A549 (cell line): ENCODE measurements around the gene CMYA5. TPM values are rescaled to one million over a fixed set of nuclear protein-coding genes. Genes with fewer than 3 reads are reported as not detected.

ENCODE experiments used
- ATAC-seq, 2 experiments: fragments of 200-7000 bp in 1 of 2; fragments of >200 bp in 1 of 2; cut with Nextera tagmentation in 1 of 2; cut with Tn5 transposase in 1 of 2; 3 replicates each; pipeline versions ENCODE4 v1.8.0 to v1.9.1; 2018 to 2020; ENCODE audit warnings: mild to moderate bottlenecking in 1 of 2, moderate library complexity in 1 of 2
- CTCF ChIA-PET: fragments of 300-600 bp; sonication (Branson Sonifier 250); formaldehyde crosslinking; extraction: SDS; loops from one replicate; lab custom pipeline; 2021; ENCODE audit warnings: antibody characterized with exemption, inconsistent platforms; lab: Yijun Ruan, JAX
- POLR2A ChIA-PET: fragments of 350-600 bp; formaldehyde crosslinking; extraction: SDS; loops from one replicate; lab custom pipeline; 2021; ENCODE audit warnings: antibody characterized with exemption, inconsistent platforms; lab: Yijun Ruan, JAX
- DNase-seq, 2 experiments: peaks; one replicate each; pipeline versions ENCODE4 v3.0.0 to v3.0.0-alpha.2; 2011 to 2016; ENCODE audit warnings: low read depth in 1 of 2, low spot score in 1 of 2
- FAIRE-seq: peaks from 2 replicates; lab custom pipeline; 2011; peaks lifted over from hg19 to GRCh38; lab: Jason Lieb, UNC
- H3K27ac ChIP-seq, 2 experiments: fragments of >200 bp; sonication (Bioruptor Twin); formaldehyde crosslinking; 3 replicates each; pipeline ENCODE4 v1.5.1; 2016 to 2017
- H3K4me1 ChIP-seq: fragments of >200 bp; sonication (Bioruptor Twin); formaldehyde crosslinking; 3 replicates; pipeline ENCODE4 v1.6.1; 2016
- H3K4me2 ChIP-seq: fragments of >200 bp; sonication (Bioruptor Twin); formaldehyde crosslinking; 3 replicates; pipeline ENCODE4 v1.6.1; 2016
- H3K4me3 ChIP-seq: fragments of >200 bp; sonication (Bioruptor Twin); formaldehyde crosslinking; 3 replicates; pipeline ENCODE4 v1.5.1; 2016
- H3K9me3 ChIP-seq: fragments of >200 bp; sonication (Bioruptor Twin); formaldehyde crosslinking; 3 replicates; pipeline ENCODE4 v1.6.1; 2016
- E2F6 ChIP-seq: IDR thresholded peaks from 2 replicates; pipeline ENCODE4 v1.6.1; 2012; ENCODE audit warnings: low read depth, borderline replicate concordance
- EHMT2 ChIP-seq: fragments of 200-600 bp; sonication (generic); IDR thresholded peaks from 2 replicates; pipeline ENCODE4 v1.6.1; 2016; ENCODE audit warnings: antibody characterized with exemption, low read depth, mild to moderate bottlenecking, moderate library complexity
- ESRRA ChIP-seq: fragments of 150-350 bp; IDR thresholded peaks from 2 replicates; pipeline ENCODE4 v1.6.1; 2014; ENCODE audit warnings: mild to moderate bottlenecking, low read length, borderline replicate concordance
- HEYL ChIP-seq: fragments of 250-450 bp; sonication (Bioruptor Pico); IDR thresholded peaks from 2 replicates; pipeline ENCODE4 v1.8.0; 2021; ENCODE audit warnings: mild to moderate bottlenecking, moderate library complexity
- HOXB5 ChIP-seq: fragments of 250-450 bp; sonication (Bioruptor Pico); IDR thresholded peaks from 2 replicates; pipeline ENCODE4 v1.5.0; 2020; ENCODE audit warnings: mild to moderate bottlenecking, moderate library complexity
- JUN ChIP-seq, 2 experiments: fragments of >200 bp; sonication (Bioruptor Twin); formaldehyde crosslinking; IDR thresholded peaks; 2 replicates in 1 of 2; 3 replicates in 1 of 2; pipeline ENCODE4 v1.6.1; 2016 to 2017
- KDM1A ChIP-seq: fragments of 200-600 bp; sonication (generic); IDR thresholded peaks from 2 replicates; pipeline ENCODE4 v1.6.1; 2016; ENCODE audit warnings: low read depth, mild to moderate bottlenecking
- MAZ ChIP-seq: fragments of 150-350 bp; IDR thresholded peaks from 2 replicates; pipeline ENCODE4 v1.6.1; 2014; ENCODE audit warnings: antibody characterized with exemption, low read depth, low read length, borderline replicate concordance
- NR3C1 ChIP-seq: fragments of >200 bp; sonication (Bioruptor Twin); formaldehyde crosslinking; IDR thresholded peaks from 3 replicates; pipeline ENCODE4 v1.6.1; 2017
- PBX3 ChIP-seq: IDR thresholded peaks from 2 replicates; pipeline ENCODE4 v1.6.1; 2012
- PHF8 ChIP-seq: fragments of 200-600 bp; sonication (generic); IDR thresholded peaks from 2 replicates; pipeline ENCODE4 v1.6.1; 2016; ENCODE audit warnings: low read depth, mild to moderate bottlenecking, antibody characterized with exemption, moderate library complexity, borderline replicate concordance
- POLR2AphosphoS2 ChIP-seq: conservative IDR thresholded peaks from 2 replicates; pipeline ENCODE4 v1.6.1; 2012; ENCODE audit warnings: low read length, improper control_type of control experiment, inconsistent platforms
- RAD21 ChIP-seq, 2 experiments: fragments of >200 bp in 1 of 2; sonication (Bioruptor Twin) in 1 of 2; formaldehyde crosslinking in 1 of 2; IDR thresholded peaks in 1 of 2; conservative IDR thresholded peaks in 1 of 2; 2 replicates in 1 of 2; 3 replicates in 1 of 2; pipeline ENCODE4 v1.6.1; 2012 to 2018; ENCODE audit warnings: inconsistent platforms in 1 of 2
- RFX5 ChIP-seq: fragments of 450-650 bp; IDR thresholded peaks from 2 replicates; pipeline ENCODE4 v1.7.1; 2014; ENCODE audit warnings: antibody characterized with exemption, mild to moderate bottlenecking, moderate library complexity
- RNF2 ChIP-seq: fragments of 200-600 bp; sonication (generic); IDR thresholded peaks from 2 replicates; pipeline ENCODE4 v1.6.1; 2016; ENCODE audit warnings: low read depth, mild to moderate bottlenecking, antibody characterized with exemption, moderate library complexity, borderline replicate concordance
- SMC3 ChIP-seq: fragments of >200 bp; sonication (Bioruptor Twin); formaldehyde crosslinking; IDR thresholded peaks from 3 replicates; pipeline ENCODE4 v1.6.1; 2018; ENCODE audit warnings: inconsistent platforms
- SREBF2 ChIP-seq: fragments of 450-650 bp; IDR thresholded peaks from 2 replicates; pipeline ENCODE4 v1.6.1; 2014; ENCODE audit warnings: mild to moderate bottlenecking, moderate library complexity
- TFCP2L1 ChIP-seq: fragments of 250-450 bp; sonication (Bioruptor Pico); IDR thresholded peaks from 2 replicates; pipeline ENCODE4 v1.5.0; 2021; ENCODE audit warnings: mild to moderate bottlenecking
- ZFP36 ChIP-seq: fragments of 450-650 bp; IDR thresholded peaks from 2 replicates; pipeline ENCODE4 v1.6.1; 2014; ENCODE audit warnings: borderline replicate concordance; ENCODE audit not compliant: partially characterized antibody
- ZNF302 ChIP-seq: fragments of 250-450 bp; sonication (Bioruptor Pico); IDR thresholded peaks from 2 replicates; pipeline ENCODE4 v1.9.0; 2021; ENCODE audit warnings: inconsistent platforms, mild to moderate bottlenecking, moderate library complexity
- ZSCAN20 ChIP-seq: fragments of 250-450 bp; sonication (Bioruptor Pico); IDR thresholded peaks from 2 replicates; pipeline ENCODE4 v1.8.0; 2022; ENCODE audit warnings: mild to moderate bottlenecking, moderate library complexity
- WGBS: methylation state at CpG from one replicate; pipeline ENCODE4 v1.1.6; 2017; ENCODE audit errors: missing lambda C conversion rate; 5-methylcytosine and 5-hydroxymethylcytosine counted together
- polyA plus RNA-seq, 4 experiments: library from polyadenylated mRNA; depleted of rRNA in 3 of 4; stranded (reverse); fragments of >200 nt; fragmentation: RNase III in 1 of 4; extraction: RNeasy Plus Mini Kit Qiagen cat#74134 plus additional on column Dnase treatment in 1 of 4; gene quantifications; 2 replicates in 3 of 4; 3 replicates in 1 of 4; pipeline ENCODE4 v1.2.3, GENCODE V29; 2011 to 2017

The CMYA5 gene
- polyA plus RNA-seq, 2 of the 4 experiments (the other 2 are of a cell fraction): 0.10 to 0.61 TPM

- no peak for FAIRE-seq
- H3K27ac ChIP-seq: no peak overlapping the region
- ATAC-seq: no peak
- no peaks in the 10 kb centered on the region for H3K4me1 ChIP-seq
- CTCF ChIA-PET: no interaction called here
- H3K4me2 ChIP-seq: no peak overlapping the region
- 65% methylated on average over 14 of the region's 14 CpGs for WGBS
- H3K4me3 ChIP-seq: no peak overlapping the region
- no peak for DNase-seq
- peaks cover 23% of the 10 kb centered on the region; the same call in 1 of the 3 replicates for H3K9me3 ChIP-seq
- POLR2A ChIA-PET: no interaction called here
- TF ChIP-seq ZSCAN20 (CRISPR knock-in tag): no peak
Observed at GRCh38 chr5:79727451-79728355, 38.1 kb downstream of the CMYA5 start.

GRCh38 chr5:79728396-79728795 is 38.8 kb downstream of the CMYA5 start:
- no peak overlapping the region for H3K4me2 ChIP-seq
- CTCF ChIA-PET: no interaction called here
- no peak for FAIRE-seq
- DNase-seq: no peak
- H3K27ac ChIP-seq: no peak overlapping the region
- TF ChIP-seq SREBF2 (no peak), JUN (IDR thresholded peaks at IDR 0.05) (no peak), ZFP36 (no peak), MAZ (no peak)
- TF ChIP-seq, all 56 proteins: peak for 0
- POLR2A ChIA-PET: no interaction called here
- no peak for ATAC-seq
- Histone ChIP-seq H3K9me3 (peaks cover 25% of the 10 kb centered on the region; the same call in 2 of the 3 replicates), H3K4me3 (no peak overlapping the region), H3K4me1 (no peaks in the 10 kb centered on the region)
- 38% methylated on average over 4 of the region's 4 CpGs for WGBS

GRCh38 chr5:79729679-79730078 is 40.0 kb downstream of the CMYA5 start:
- WGBS: 5% methylated on average over 2 of the region's 2 CpGs
- Histone ChIP-seq H3K4me3 (no peak overlapping the region), H3K4me1 (no peaks in the 10 kb centered on the region), H3K27ac (no peak overlapping the region), H3K4me2 (no peak overlapping the region), H3K9me3 (peaks cover 31% of the 10 kb centered on the region; the same call in 2 of the 3 replicates)
- FAIRE-seq (no peak), DNase-seq (no peak), ATAC-seq (no peak)
- ChIA-PET CTCF (no interaction called here), POLR2A (no interaction called here)
- TF ChIP-seq SMC3 (no peak), EHMT2 (no peak), ZNF302 (CRISPR knock-in tag) (no peak), RNF2 (no peak), HEYL (CRISPR knock-in tag) (no peak), E2F6 (no peak), RFX5 (no peak), RAD21 (conservative IDR thresholded peaks at IDR 0.05 in 1 of 2, IDR thresholded peaks at IDR 0.05 in 1 of 2) (no peak), KDM1A (no peak), ZSCAN20 (CRISPR knock-in tag) (no peak), POLR2AphosphoS2 (no peak), HOXB5 (no peak), SREBF2 (no peak), ESRRA (no peak), PHF8 (no peak), NR3C1 (no peak), TFCP2L1 (CRISPR knock-in tag) (no peak), PBX3 (no peak)
- TF ChIP-seq, all 56 proteins: peak for 0
